ENCODE results near the gene TMEM184B.

Gene TMEM184B

DNA sequence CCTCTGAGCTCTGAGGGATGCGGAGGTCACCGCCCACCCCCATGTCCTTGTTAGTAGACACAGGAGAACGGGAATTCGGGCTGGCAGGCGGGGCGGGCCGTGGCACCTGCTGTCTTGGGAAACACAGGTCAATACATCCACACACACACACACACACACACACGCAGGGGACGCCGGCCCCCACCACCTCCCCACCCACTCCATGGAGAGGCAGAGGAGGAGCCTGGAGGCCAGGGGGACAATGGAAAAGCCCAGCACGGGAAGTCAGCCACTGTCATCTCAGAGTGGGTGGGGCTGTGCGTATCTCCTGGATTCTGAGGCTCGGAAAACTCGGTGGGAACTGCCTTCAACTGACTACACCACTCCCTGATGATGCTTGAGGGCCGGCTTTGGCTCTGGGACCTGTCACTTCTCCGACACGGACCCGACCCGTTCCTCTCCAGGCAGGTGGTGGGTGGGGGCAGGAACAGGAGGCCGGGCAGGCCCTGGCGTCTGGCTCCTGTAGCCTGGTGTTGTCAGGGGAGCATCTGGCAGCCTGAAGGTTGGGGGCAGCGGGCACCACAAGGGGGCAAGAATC is 18.5 kb upstream of the TMEM184B start:
- Histone ChIP-seq H3K4me1 (ENCODE audit: control insufficient read depth in 1 of 2, insufficient read depth in 1 of 2, low read depth in 1 of 2, low read length in 1 of 2) (peaks cover 22 to 26% of the 10 kb centered on the region in 2 experiments), H3K36me3 (peaks cover 10% of the 10 kb centered on the region), H3K4me3 (ENCODE audit: low read depth in 1 of 2, low read length in 1 of 2) (no peak overlapping the region), H3K9me3 (no peaks in the 10 kb centered on the region), H3K27me3 (no peaks in the 10 kb centered on the region), H3K27ac (no peak overlapping the region)
- TF ChIP-seq, protein P1, sequence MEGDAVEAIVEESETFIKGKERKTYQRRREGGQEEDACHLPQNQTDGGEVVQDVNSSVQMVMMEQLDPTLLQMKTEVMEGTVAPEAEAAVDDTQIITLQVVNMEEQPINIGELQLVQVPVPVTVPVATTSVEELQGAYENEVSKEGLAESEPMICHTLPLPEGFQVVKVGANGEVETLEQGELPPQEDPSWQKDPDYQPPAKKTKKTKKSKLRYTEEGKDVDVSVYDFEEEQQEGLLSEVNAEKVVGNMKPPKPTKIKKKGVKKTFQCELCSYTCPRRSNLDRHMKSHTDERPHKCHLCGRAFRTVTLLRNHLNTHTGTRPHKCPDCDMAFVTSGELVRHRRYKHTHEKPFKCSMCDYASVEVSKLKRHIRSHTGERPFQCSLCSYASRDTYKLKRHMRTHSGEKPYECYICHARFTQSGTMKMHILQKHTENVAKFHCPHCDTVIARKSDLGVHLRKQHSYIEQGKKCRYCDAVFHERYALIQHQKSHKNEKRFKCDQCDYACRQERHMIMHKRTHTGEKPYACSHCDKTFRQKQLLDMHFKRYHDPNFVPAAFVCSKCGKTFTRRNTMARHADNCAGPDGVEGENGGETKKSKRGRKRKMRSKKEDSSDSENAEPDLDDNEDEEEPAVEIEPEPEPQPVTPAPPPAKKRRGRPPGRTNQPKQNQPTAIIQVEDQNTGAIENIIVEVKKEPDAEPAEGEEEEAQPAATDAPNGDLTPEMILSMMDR (IDR thresholded peaks at IDR 0.05), result no peak

DNA sequence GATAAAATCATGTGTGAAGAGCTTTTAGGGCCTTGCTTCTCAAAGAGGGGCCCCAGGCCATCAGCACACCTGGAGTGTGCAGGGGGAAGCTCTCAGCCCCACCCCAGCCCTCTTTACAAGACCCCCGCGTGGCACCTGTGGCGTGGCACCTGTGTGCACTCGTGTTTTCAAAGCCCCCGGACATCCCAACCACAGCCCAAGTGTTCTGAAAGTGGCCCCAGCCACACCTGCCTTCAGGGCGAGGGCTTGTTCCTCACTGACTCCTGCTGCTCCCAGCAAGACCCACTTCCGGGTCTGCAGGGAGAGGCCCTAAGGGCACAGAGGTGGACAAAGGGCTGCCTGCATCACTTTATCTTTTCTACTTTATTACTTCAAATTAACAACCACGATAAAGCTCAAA is 17.5 kb upstream of the TMEM184B start:
- Histone ChIP-seq H3K27ac (peak overlapping the region; percentile 84), H3K4me1 (ENCODE audit: control insufficient read depth in 1 of 2, insufficient read depth in 1 of 2, low read depth in 1 of 2, low read length in 1 of 2) (peaks cover 22 to 26% of the 10 kb centered on the region in 2 experiments), H3K4me3 (ENCODE audit: low read depth in 1 of 2, low read length in 1 of 2) (no peak overlapping the region), H3K27me3 (no peaks in the 10 kb centered on the region), H3K9me3 (no peaks in the 10 kb centered on the region), H3K36me3 (peaks cover 10% of the 10 kb centered on the region)
- TF ChIP-seq, protein P1 (IDR thresholded peaks at IDR 0.05), result no peak

DNA sequence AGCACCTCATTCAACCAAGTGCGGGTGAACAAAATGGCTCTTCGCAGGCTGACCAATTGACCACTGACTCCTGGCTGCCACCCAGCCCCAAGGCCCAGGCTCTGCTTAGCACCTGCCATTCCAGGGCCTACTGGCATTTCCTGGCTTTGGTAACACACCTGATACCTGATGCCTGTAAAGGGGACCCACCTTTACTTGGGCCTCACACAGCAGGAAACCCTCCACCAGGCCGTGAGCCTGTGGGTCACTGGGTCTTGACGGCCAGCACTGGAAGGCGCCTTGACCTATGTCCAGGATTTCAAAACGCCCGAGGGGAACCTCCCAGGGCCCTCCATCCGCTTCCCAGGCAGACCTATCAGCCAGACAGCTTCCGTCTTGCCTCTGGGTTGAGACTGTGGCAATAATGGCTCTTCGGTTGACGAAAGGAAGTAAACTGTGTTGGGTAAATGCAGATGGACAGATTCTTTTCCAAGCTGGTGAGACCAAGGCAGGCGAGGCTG is 16.8 kb upstream of the TMEM184B start:
- H3K36me3 ChIP-seq, result peaks cover 10% of the 10 kb centered on the region
- no peak overlapping the region for H3K4me3 ChIP-seq (ENCODE audit: low read depth in 1 of 2, low read length in 1 of 2)
- H3K9me3 ChIP-seq, result no peaks in the 10 kb centered on the region
- TF ChIP-seq, protein P1 (IDR thresholded peaks at IDR 0.05), result no peak
- peaks cover 22 to 26% of the 10 kb centered on the region in 2 experiments for H3K4me1 ChIP-seq (ENCODE audit: control insufficient read depth in 1 of 2, insufficient read depth in 1 of 2, low read depth in 1 of 2, low read length in 1 of 2)
- no peaks in the 10 kb centered on the region for H3K27me3 ChIP-seq
- H3K27ac ChIP-seq, result peak overlapping the region; percentile 84

DNA sequence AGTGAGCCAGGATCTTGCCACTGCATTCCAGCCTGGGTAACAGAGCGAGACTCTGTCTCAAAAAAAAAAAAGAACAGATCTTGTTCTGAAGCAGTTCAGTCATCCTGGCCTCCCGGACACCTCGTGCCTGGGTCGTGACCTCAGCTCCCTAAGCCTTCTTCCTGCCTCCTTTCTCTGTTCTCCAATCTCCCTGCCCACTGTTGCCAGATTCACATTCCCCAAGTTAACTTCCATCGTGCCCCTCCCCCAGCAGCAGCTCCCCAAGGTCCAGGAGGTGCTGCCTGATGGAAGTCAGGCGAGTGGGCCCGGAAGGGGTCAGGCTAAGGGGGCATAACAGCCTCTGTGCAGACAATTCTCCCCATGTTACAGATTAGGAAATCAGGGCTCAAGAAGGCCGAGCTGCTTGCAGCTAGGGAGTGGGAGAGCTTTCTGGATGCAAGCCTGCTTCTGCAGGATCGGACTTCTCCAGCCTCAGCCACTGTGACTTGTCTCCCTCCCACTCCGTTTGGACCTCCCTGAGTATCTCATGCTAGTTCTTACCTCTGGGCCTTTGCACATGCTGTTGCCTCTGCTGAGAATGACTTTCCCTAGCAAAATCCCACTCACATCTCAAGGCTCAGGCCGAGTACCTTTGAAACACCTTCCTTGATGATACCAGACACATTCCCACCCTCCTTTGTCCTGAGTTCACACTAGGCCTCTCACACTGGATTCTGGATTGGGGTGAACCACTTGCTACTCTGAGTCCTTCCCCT is 14.3 kb upstream of the TMEM184B start:
- Histone ChIP-seq H3K27me3 (no peaks in the 10 kb centered on the region), H3K9me3 (no peaks in the 10 kb centered on the region), H3K27ac (no peak overlapping the region), H3K36me3 (no peaks in the 10 kb centered on the region), H3K4me1 (ENCODE audit: control insufficient read depth in 1 of 2, insufficient read depth in 1 of 2, low read depth in 1 of 2, low read length in 1 of 2) (peaks cover 14 to 15% of the 10 kb centered on the region in 2 experiments), H3K4me3 (ENCODE audit: low read depth in 1 of 2, low read length in 1 of 2) (no peak overlapping the region)
- TF ChIP-seq, protein P1 (IDR thresholded peaks at IDR 0.05), result no peak

DNA sequence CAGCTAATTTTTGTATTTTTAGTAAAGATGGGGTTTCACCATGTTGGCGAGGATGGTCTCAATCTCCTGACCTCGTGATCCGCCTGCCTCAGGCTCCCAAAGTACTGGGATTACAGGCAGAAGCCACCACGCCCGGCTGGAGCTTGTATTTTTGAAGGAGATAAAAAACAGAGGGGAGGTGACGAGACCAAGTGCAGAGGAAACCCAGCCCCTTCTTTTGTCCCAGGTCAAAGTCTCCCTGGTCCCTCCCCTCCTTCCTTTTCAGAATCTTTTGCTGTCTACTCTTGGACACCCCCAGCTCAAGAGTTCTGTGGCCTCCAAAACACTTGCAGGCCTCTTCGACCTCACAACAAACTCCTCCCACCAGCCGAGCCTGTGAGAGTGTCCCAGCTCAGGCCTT is 12.2 kb upstream of the TMEM184B start:
- no peak overlapping the region for H3K4me3 ChIP-seq (ENCODE audit: low read depth in 1 of 2, low read length in 1 of 2)
- no peak overlapping the region for H3K27ac ChIP-seq
- H3K27me3 ChIP-seq, result no peaks in the 10 kb centered on the region
- H3K9me3 ChIP-seq, result no peaks in the 10 kb centered on the region
- H3K36me3 ChIP-seq, result no peaks in the 10 kb centered on the region
- H3K4me1 ChIP-seq (ENCODE audit: control insufficient read depth in 1 of 2, insufficient read depth in 1 of 2, low read depth in 1 of 2, low read length in 1 of 2), result peaks cover 8% of the 10 kb centered on the region in 2 experiments
- TF ChIP-seq, protein P1 (IDR thresholded peaks at IDR 0.05), result no peak

Measured in neutrophil (primary cell).